ENCODE results near the gene MBLAC1.

Gene MBLAC1

DNA sequence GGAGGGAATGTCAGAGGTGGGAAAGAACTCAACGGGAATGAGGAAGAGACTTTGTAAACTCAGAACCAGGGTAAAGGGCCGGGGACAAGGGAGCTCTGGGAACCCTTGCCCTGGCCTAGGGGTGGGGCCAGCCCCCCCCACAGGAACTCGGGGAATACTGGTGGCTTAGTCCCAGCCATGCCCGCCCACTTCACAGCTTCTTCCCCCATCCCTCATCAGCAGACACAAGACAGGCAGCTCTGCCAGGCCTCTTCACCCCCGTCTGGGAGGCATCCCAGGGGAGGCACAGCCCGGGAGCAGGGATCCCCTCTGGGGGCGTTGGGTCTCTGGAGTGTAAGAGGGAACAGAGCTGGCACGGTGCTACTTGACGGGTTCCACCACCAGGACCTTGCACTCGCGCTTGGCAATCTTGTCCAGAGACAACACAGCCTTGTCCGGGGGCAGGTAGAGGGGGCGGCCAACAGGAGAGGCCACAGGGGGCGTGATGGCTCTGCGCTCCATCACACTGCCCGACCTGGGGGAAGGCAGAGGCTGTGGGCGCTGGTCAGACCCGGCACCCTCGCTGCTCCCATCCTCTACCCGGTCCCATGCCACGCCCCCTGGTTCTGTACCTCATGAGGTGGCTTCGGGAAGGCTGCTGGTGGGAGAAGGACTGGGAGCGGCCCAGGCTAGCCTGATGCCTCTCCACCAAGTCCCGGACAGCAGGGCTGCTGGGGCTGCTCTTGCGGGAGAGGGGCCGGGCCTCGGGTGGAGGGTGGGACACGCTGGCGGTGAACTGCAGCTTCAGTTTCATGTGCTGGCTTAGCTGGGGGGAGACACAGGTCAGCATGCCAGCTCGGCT lies 28.1 kb downstream of the MBLAC1 start:
- no peak for DNase-seq

DNA sequence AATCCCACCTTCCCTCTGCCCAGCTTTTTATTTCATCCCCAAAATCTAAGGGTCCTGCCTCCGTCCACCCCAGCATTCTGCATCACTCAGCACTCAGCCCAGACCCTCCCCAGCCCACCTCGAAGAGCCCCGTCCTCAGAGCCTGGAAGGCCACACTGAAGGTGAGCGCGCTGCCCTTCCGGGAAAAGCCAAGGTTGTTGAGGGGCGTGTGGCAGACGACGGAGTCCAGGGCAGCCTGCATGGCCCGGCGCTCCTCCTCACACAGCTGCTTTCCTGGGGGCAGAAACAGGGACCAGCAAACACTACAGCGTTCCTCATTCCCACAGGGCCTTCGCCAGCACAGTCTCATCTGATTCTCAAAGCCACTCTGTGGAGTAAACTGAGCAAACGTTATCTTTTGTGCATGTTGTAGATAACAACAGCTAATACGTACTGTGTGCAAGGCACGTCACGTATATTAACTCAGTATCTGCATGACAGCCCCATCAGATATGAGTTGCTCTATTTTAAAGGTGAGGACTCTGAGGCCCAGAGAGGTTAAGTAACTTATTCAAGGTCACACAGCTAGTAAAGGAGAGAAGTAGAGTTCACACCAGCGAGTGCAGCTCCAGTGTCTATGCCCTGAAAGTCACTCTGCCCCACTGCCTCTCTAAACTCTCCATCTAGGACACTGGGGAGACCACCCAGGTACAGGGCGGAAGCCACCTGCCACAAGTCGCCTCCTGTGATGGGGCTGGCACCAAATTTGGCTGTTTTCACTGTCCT lies 29.0 kb downstream of the MBLAC1 start:
- no peak for DNase-seq

DNA sequence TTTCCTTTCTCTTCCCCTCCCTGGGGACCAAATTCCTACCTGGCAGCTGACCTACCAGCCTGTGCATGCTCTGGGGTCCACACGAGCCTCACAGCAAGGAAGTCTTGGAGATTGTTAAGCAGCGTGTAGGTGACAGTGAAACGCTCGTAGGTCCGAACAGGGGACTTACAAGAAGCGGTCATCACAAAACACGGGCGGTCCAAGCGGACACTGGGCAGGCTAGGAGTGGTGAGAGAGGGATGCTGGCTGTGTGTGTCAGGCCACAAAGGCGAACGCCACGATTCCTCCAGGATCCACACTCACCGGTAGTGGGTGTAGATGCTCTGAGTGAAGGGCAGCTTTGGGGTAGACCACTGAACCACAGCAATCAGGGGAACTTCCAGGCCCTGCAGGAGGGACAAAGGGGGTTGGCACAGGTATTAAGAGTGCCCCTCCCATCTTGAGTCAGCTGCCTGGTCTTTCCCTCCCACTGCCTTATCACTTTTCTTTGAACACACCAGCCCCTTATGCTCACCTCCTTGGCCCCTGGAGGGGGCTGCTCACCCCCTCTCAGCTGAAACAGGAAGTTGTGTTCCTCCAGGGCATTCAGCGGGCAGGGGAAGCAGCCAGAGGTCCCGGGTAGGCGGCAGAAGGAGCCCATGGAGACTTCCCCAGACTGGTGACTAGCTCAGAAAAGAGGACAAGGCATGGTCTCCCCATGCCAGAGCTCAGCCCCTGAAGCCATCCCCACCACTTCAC lies 29.7 kb downstream of the MBLAC1 start:
- no peak for DNase-seq

DNA sequence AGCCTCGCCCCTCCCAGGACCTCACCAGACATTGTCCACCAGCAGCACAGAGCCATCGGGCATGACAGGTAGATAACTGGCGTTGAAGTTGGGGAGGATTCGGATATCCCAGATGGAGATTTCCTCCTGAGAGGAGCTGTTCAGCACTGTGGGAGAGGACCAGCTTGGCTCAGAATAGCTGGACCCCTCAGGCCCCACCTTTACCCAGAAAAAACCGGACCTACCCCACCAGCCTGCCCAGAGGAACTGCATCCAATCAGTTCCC lies 30.2 kb downstream of the MBLAC1 start:
- DNase-seq, result no peak

DNA sequence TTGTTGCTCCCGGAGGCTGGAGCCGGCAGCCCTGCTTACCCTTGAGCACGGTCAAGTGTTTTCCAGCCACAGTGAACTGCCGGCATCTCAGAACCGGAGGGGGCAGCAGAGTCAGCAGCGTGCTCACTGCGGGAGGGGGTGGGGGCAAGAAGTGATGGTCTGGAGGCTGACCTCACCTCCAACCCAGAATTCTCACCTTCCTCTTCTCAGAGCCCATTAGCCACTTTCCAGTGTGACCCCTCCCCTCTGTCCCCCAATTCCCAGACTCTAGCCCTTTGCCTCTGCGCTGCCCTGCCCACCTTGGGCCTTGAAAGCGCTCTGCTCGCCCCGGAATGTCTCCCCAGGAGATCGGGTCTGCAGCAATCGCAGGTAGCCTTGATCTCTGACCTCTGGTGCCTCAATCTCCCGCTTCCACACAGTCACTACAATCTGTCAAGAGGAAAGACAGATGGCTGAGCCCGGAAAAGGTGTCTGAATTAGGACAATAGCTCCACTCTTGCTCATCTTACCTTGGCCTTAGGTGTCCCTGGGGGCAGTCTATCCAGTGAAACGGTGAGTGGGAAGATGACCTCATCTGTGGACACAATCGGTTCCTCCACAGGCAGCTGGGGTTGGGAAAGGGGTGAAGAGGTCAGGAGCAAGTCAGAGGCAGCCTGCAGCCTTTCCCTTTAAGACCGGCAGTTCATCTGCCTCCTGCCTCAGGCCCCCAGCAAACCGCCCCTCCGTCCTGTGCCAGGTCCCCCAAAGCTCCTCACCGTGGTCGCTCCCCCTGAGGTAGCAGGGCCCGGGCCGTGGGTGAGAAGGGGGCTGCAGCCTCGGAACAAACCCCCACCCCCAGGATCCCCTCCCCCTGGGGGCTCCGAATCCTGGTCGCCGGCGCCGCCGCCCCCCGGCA lies 30.8 kb downstream of the MBLAC1 start:
- DNase-seq, result no peak

DNA sequence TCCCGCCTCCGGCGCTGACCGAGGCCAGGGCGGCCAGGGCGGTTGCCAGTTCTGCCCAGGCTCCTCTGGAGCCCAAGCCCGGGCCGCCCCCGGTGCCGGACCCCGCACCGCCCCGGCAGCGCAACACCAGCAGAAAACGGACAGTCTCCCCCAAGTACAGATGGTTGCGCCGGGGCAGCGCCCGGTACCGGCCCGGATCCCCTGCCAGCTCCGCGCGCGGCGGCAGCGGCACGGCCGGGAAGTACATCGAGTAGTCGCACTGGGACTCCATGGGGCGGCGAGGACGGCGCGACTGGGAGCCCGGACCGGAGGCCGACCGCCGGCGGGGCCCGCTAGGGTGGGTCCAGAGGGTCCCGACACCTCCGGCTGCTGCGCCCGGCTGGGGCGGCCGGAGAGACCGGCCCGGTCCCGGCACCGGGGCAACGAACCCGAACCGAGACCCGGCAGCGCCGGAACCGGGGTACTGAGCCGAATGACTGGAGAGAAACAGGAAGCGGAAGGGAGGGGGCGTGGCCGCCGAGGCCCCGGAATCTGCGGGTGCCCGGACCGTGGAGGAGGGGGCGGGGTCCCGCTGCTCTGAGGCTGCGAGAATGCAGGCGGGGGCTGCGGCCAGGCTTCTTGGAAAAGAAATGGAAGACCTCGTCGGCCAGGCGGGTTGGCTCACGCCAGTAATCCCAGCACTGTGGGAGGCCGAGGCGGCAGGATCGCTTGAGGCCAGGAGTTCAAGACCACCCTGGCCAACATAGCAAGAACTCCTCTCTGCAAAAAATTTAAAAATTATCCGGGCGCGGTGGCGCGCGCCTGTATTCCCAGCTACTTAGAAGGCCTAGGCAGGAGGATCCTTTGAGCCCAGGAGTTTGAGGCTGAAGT lies 31.7 kb downstream of the MBLAC1 start, which contains the start of gene TRAPPC14:
TSS of gene TRAPPC14 (minus strand) at position 495 of the 870 bp plus-strand sequence. CDS start at position 271, 224 bp downstream.
- DNase-seq, result peak; percentile 71

DNA sequence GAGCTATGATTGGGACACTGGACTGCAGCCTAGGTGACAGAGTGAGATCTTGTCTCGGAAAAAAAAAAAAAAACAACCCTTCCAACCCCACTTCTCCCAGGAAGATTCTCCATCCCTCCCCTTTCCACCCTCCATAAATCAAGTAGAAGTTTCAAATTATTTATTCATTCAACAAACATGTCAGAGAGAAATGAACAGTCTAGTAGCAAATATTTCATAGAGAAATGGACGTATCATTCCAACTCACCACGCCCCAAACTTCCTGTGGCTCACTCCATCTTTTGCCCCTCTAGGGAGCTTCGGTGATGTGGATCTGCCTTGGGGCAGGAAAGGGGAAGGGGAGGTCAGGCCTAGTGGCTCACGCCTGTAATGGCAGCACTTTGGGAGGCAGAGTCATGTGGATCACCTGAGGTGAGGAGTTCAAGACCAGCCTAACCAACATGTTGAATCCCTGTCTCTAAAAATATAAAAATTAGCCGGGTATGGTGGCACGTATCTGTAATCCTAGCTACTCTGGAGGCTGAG lies 32.4 kb downstream of the MBLAC1 start:
- no peak for DNase-seq

DNA sequence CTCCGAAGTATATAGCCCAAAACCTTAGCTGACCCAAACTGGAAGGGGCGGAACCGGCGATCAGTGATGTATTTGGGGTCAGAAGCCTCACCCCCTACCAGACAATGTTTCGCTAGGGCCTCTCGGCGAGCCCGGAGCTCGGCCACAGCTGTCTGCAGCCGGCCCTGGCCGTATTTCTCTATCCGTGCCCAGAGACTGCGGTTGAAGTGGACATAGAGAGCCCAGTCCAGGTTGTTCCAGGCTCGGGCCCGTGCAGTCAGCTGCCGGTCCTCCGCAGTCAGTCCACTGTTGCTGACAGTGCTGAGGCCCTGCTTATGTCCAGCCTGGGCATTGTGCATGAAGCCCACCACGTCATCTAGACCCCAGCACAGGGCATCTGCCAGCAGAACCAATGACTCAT lies 33.3 kb downstream of the MBLAC1 start:
- no peak for DNase-seq

DNA sequence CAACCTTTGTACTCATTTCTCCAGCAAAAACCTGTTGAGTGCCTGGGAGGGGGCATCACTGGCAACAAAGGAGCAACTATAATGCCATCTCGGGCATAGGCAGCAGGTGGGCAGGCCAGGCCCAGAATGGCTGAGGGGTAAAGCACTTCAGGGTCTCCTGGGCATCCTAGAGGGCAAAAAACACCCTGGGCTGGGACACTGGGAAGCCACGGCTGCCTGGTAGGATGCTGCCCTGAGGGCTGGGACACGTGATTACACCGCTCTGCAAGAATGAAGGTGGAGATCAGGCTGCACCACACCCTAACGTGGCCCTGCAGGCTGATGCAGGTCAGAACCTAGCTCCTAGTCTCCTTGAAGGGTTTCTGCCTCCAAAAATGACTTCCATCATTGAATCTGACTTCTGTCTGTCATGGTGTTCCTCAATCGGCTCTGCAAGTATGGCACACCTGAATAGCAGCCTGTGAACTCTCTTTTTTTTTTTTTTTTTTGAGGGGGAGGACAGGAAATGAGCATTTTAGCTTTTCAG lies 36.3 kb downstream of the MBLAC1 start:
- no peak for DNase-seq

DNA sequence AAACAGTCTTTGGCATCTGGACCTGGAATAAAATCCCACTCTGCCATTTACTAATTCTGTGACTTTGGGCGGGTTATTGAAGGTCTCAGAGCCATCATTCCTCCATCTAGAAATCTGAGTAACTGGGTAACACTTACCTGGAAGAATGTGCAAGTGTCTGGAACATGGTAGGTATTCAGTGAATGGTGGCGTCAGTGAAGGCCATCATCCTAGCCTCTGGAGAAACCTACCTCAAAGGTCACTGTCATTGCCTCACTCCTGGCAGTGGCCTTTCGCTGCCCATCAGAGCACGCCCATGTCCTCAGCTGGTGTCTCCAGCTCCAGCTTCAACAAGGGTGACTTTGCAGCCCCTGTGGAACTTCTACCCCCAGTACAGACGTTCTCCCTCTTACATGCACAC lies 37.1 kb downstream of the MBLAC1 start:
- DNase-seq, result no peak

DNA sequence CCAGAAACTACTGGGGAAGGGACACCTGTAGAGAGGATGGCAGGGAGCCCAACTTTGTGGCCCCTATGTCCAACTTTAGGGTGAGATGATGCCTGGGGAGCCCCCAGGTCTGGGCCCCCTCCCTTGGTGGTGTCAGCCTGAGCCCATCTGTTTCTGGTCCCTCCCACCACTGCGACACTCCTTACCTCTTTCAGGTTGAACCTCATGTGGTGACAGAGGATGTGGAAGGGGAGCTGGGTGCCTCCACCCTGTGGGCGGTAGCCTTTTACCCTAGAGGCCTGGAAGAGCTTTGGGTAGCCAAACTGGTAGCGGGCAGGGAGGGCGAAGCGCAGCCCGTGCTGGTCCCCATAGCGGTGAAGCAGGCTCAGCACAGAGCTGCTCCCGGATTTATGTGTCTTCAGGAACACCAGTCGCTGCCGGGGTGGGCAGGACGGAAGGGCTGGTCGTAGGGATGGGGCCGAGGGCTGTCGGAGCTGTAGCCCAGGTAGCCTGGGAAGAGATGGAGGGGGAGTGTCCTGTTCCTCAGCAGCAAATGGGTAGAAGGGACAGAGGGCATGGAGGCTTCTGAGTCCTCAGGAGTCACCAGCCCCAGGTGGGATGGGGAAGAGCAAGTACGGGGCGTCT lies 39.7 kb downstream of the MBLAC1 start:
- DNase-seq, result no peak

DNA sequence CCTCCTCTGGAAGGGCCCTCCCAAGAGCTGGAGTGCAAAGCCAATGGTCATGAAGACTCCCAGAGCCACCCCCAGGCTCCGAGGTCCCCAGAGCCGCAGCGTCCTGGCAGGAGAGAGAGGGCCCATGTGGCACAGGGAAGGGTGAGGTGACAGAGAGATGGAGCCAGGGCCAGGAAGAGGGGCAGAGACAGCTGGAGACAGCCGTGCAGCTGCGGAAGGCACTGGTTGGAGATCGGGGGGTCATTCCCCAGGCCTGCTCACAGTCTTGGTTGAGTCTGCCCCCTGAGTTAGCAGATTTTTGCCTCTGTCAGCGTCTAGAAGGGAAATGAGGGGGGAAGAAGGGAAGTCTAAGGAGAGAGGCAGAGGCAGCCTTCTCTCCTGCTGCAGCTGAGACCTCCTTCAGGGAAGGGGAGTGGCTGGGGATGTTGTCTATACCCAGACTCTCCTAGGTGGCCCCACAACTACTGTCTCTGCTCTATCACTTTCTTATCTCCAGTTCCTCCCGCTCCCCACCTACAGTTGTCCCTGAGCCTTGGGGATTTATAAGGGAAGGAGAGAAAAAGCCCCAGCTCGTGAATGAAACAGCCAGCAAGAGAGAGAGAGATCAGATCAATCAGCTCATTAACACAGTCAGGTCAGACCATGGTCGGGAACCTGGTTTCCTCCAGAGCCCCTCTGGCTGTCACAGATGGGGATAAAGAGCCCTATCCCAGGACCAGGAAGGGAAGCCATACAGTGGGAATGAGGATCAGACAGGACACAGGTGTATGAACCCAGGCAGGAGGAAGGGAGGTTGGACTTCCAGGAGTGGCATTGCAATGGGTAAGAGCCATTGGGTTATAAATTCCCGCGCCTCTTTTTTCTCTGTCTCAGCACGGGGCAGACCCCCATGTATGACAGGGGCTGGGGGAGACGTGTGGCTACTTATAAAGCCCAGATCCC lies 40.5 kb downstream of the MBLAC1 start:
- no peak for DNase-seq

DNA sequence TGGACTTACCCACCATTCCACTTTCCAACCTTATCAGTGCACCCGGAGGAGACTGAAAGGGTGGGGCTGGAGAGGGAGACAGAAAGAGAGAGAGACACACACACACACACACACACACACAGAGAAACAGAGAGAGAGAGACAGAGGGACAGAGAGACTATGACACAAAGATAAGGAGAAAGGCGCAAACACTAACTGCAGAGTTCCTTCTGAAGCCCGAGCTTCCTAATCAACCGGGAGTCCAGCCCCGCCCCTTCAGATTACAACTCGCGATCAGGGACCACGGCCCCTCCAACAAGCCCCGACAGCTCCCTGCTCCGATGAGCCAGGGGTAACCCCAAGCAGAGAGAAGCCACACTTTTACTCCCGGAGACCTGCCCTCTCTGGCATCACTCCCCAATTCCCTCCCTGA lies 41.2 kb downstream of the MBLAC1 start:
- no peak for DNase-seq

DNA sequence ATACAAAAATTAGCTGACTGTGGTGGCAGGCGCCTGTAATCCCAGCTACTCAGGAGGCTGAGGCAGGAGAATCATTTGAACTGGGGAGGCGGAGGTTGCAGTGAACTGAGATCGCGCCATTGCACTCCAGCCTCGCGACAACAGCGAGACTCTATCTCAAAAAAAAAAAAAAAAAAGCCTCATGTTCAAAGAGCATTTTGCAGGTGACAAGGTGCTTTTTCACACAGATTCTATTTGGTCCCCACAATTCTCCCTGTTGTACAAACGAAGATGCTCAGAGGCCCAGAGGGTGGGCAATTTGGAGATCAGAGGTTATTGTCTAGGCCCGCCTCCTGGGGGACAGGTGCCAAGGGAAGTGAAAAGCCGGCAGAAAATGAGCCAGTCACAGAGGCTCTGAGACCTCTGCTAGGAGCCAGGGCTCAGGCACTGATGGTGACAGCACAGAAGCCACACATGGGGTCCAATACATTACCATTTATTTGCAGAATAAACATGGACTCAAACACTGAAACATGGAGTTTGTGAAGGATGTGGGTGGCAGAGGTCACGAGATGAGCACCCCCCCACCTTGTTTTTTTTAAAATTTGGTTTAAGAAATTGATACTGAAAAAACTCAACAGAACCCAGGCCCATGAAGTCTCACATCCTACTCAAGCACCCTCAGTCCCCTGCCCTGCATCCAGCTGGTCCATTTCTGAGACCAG lies 42.5 kb downstream of the MBLAC1 start:
- no peak for DNase-seq

DNA sequence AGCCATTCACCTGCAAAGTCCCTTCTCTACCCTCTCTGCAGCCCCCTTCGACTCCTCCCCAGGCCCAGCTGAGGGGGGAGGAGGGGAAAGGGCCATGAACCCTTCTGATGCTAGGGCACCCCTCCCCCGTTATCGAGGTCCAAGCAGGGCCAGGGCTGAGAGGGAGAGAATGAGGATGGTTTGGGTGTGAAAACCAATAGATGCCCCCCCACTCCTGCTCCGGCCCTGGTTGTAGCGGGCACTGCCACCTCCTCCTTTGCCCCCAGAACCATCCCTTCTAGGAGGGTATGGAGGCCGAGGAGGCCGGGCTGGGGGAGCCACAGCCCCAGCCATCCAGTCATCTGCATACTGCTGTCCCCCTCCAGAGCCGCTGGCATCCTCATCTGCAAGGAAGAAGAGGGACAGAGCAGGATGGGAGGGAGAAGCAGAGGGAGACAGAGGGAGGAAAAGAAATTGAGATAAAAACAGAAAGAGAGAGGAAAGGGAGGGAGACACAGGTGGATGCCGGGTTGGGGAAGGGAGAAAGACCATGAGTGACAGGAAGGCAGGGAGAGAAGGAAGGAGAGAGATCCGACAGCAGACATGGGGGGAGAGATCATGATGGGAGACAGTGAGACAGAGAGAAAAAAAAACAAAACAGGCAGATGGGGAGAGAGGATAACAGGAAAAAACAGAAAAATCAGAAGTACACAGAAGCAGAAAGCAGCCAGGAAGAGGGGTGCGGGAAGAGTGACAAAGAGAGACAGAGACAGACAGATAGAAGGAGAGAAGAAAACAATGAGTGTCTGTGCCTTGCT lies 43.5 kb downstream of the MBLAC1 start:
- DNase-seq, result no peak

DNA sequence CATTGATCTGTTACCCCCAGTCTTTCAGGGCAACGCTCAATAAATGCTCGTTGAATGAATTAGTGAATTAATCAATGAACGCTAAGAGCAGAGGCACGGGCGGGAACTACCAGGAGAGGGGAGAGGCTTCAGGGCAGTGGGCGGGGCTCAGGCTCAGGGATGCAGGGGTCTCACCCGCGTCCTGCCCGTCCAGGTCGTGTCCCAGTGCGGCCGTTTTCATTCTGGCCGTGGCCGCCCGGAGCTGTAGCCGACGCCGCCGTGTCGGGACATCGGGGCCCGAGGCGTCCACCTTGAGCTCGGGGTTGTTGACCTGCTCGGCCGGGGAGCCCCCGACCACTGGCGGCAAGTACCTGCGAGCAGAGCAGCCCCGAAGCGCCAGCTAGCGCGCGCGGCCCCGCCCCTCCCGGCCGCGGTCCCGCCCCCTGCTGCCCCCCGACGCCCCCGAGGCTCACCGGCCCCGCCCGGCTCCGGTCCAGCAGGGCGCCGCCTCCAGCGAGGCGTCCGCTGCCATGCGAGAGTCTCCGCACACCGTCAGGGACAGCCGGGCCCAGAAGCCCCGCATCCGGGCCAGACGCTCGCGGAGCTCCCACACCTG lies 44.4 kb downstream of the MBLAC1 start:
- no peak for DNase-seq

DNA sequence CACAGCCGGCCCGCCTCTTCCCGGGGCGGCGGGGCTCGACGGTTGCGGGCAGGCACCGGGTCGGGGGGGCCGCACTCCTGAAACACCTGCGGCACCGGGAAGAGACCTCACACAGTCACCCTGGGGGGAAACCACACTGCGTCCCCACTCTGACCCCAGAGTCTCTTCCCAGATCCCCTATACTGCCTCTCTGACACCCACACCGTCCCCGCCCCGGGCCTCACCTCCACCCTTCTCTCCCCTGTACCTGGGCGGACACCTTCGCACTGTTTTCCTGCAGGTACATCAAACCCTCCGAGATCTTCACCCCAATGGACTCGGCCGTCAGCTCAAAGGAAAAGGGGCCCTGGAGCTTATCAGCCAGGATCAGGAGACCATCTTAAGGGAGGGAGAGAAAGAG lies 45.1 kb downstream of the MBLAC1 start:
- DNase-seq, result no peak

Measured in NCI-H1436 (cell line).